ENCODE data around the gene HELZ2.
A peak's percentile ranks its signal among the peaks of the same experiment; 100 is the strongest.

Gene HELZ2

GRCh38 chr20:63597651-63598478 is 23.8 kb upstream of the HELZ2 start:
- no peak for DNase-seq

GRCh38 chr20:63596423-63596822 is 22.4 kb upstream of the HELZ2 start:
- no peak for DNase-seq

- no peak for DNase-seq
Measured at GRCh38 chr20:63595416-63596127, 21.5 kb upstream of the HELZ2 start.

DNA sequence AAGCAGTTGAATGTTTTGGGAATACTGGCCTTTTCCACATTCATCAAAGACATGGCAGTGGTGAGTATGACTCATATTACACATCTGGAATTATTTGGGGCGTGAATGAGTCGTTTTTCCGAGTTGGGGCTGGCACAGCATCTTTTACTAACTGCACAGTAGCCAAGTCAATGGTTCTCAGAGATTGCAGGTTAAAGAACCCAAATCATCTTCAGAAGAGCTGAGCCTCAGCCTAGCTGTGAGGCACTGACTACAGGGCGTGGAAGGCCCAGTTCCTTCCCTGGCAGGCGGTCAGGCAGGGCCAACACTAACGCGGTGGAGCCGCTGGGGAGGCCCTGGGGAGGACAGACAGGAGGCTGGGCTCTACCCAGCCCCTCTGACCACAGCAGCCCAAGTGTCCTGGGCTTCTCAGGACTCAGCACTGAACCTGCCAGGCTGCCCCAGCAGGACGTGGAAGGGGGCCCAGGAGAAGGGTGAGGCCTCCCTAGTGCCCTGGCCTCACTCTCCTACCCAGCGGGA is 20.1 kb upstream of the HELZ2 start:
- DNase-seq: no peak

DNA sequence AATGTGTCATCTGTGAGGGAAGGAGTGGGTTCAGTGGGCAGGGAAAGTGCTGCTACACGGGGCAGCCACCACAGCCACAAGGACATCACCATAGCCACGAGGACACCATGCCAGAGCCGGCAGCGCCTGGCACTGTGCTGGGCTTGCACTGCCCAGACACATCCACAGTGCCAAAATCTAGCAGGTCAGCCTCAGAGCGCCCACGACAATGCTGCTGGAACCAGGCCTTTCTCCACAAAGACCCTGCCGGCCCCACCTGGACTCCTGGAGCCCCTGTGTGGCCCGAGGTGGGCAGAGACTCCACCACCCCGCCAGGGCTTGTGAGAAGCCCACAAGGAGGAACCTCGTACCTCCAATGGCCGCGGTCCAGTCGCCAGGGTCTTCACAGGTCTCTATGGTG is 18.6 kb upstream of the HELZ2 start:
- DNase-seq: peak in 9 of 56 donors; percentile 2 to 68 (median 17)

DNA sequence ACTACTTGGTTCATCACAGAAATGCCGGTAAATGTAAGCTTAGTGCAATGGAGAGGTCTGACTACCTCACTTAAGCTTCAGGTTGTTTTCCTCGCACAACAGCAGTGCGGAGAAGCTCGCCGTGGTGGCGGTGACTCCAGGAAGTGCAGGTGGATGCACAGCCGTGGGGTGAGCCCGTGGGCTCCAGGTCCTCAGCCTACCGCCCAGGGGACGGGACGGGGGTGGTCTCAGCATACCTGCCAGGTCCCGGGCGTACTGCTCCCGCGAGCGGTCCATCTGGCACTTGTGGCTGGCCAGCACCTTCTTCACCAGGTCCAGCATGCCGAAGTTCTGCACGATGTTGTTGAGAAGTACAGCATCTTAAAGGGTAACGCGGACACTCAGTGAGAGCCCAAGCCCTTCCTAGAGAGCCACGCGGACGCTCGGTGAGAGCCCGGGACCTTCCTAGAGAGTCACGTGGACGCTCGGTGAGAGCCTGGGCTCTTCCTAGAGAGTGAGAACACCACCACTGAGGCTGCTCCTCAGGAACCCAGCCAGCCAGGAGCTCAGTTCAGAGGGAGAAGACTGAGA is 17.8 kb upstream of the HELZ2 start:
- no peak for DNase-seq

DNA sequence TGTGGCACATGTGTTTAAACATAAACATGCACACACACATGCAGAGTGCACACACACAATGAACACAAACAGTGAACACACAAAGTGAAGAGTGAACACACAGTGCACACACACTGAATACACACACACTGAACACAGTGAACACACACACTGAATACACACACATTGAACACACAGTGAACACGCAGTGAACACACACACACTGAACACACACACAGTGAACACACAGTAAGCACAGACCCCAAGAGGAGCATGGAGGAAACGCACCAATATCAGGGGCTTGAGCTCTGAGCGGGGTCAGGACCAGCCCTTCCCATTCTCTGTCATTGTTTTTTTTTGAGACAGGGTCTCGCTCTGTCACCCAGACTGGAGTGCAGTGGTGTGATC is 17.1 kb upstream of the HELZ2 start:
- DNase-seq: no peak

- DNase-seq: no peak
Measured at GRCh38 chr20:63590218-63591146, 16.4 kb upstream of the HELZ2 start.

DNA sequence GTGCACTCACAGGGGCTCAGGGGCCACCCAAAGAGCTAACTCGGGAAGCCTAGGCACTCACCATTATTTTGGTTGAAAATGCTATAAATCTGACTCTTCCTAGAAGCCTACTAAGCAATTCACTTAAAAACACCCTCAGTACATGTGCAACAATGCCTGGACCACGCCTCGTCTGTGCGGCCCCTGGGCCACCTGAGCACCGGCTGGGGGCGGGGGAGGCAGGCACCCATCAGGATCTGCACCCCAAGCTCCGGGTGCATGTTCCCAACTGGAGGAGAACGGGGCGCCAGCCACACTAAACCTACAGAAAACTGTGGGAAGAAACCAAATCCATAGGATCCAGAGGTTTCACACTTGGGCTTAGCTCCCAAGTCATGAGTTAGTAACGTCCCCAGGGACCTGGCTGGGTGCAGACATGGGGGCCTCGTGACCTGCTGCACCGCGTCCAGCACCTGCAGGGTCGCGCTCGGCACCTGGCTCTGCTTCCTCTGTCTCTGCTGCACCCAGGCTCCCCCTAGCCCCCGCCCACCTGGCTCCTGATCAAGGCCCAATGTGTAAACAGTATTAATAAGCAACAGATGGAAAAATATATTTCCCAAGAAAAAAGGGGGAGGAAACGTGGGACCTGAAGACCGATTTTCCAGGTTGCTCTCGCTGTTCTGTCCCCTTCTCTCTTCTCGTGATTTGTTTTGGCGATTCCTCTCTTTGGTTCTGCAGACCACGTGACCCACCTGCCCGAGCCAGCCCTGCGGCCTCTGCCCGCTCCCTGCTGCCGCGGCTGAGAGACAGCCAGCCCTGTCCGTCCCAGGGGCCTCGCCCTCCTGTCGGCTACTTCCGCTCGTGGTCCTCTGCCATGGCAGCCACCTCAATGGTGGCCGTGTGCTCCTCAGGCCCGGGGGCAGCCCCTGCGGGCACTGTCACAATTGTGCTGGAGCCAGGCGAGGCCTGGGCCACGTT is 15.5 kb upstream of the HELZ2 start:
- no peak for DNase-seq

GRCh38 chr20:63588641-63589041 is 14.6 kb upstream of the HELZ2 start:
- DNase-seq: no peak

GRCh38 chr20:63587776-63588591 is 13.9 kb upstream of the HELZ2 start:
- DNase-seq: no peak

DNA sequence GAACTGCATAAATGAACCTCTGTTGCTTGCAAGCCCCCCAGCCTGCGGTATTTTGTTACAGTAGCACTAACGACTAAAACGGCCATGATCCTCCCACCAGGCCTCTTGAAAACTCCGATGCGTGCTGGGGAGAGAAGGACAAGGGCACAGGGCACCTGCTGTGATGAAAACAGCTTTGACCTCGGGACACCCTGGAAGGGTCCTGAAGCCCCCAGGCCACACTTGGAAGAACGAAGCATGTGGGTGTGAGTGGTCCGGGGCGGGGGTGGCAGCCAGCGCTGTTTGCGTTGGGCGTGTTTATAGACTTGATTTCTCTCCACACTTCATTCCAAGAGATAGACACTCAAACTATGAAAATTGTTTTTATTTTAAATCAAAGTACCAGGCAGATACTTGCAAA is 13.2 kb upstream of the HELZ2 start:
- no peak for DNase-seq

- DNase-seq: no peak
Measured at GRCh38 chr20:63586797-63587196, 12.8 kb upstream of the HELZ2 start.

DNA sequence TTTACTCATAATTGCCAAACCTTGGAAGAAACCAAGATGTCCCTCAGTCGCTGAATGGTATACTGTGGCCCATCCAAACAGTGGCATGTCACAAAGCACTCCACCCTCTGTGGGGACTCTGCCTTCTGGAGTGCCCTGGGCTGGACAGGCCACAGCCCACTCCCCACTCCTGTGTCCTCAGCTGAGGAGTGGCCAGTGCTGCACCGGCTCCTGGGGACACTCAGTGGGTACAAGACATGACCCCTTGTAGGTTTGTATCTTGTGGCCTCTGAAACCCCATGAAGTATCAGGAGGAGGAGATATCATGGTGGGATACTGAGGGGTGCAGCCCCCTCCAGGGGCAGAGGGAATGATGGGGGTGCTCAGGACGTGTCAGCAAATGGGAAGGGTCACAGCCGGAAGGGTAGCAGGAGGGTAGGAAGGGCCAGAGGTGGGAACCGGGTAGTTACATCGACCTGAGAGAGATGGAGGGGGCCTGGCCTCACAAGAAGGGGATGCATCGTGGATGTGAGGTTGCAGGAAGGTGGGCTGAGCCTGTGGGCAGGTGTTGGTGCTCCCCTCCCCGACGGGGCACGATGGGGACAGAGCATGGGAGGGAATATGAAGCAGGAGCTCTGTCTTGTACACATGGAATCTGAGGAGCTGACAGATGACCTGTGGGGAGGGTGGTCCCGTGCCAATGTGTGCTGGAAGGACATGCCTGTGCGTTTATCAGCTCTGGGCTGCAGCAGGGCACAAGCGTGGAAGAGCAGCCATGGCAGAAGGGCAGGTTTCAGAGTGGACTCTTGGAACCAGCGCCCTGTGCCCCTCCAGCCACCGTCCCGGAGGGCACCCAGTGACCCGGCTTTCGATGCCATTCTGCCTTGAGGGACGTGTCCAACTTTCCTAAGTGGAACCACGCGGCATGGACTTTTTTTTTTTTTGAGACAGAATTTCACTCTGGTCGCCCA is 11.9 kb upstream of the HELZ2 start:
- no peak for DNase-seq

DNA sequence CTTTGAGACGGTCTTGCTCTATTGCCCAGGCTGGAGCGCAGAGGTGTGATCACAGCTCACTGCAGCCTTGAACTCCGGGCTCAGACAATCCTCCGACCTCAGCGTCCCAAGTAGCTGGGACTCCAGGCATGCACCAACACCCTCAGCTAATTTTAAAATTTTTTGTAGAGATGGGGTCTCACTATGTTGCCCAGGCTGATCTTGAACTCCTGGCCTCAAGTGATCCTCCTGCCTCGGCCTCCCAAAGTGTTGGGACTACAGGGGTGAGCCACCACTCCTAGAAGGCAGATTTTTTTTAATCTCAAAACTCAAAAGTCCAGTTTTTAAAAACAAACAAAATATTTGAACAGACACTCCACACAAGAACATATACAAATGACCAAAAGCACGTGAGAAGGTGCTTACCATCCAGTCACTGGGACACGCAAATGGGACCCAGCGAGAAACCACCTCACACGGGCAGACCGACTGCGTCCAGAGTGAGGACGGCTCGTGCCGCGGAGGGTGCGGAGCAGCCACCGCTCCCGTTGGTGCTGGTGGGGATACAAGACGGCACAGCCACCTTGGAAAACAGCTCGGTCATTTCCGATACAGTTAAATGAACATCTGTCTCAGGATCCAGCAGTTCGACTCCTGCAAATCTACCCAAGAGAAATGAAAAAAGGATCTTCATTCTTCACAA is 8.5 kb upstream of the HELZ2 start:
- no peak for DNase-seq

DNA sequence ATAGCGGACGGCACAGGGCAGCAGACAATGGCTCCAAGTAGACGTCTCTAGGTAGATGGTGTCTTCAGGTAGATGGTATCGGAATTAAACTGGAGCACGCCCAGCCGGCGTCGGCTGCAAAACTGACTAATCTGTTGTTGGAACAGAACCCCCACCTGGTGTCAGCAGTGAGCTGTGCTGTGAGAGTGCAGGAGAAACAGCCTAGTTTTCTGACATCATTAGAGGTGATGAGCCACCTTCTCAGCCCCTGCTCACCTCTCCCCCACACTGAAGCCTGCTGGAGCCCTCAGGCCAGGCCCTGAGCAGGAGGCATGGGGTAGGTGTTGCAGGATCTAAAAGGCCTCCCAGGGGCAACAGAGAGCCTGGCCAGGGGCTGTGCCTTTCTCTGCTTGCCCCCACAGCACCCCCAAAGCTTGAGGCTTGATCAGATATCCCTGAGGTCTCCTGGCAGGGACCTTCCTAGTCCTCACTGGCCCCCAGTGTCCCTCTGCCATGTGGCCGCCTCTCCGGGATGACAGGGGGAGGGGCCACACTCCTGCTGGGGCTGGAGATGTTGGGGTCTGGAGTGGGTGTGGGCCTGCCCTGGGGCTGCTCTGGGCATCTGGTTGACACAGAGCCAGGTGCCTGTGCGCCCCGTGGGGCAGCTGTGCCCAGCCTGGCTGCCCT is 6.9 kb upstream of the HELZ2 start:
- peak in 7 of 56 donors; percentile 2 to 26 (median 13) for DNase-seq

All from amygdala (tissue), 56 donors.